T-cell (primary cell): ENCODE data around the gene LDB2. TPM values are rescaled to one million over a fixed set of nuclear protein-coding genes. Genes with fewer than 3 reads are reported as not detected.

ENCODE experiments used
- ATAC-seq, 4 experiments: fragments of 200-7000 bp in 3 of 4; fragments of 150-1000 bp in 1 of 4; cut with Tn5 transposase; replicated peaks in 1 of 4; 1 replicate in 3 of 4; 2 replicates in 1 of 4; pipeline ENCODE4 v1.10.0; 2021; ENCODE audit warnings: moderate library complexity in 3 of 4, mild to moderate bottlenecking in 2 of 4, moderate number of reproducible peaks in 1 of 4
- CTCF ChIA-PET, 2 donors: fragments of 300-600 bp; sonication (Branson Sonifier 250); formaldehyde crosslinking; loops; one replicate each; lab custom pipeline; 2022; ENCODE audit warnings: antibody characterized with exemption in 2 of 2; lab: Charles Lee
- POLR2A ChIA-PET, 2 donors: fragments of 300-600 bp; sonication (Branson Sonifier 250); formaldehyde crosslinking; loops; one replicate each; lab custom pipeline; 2022; ENCODE audit warnings: antibody characterized with exemption in 2 of 2; lab: Charles Lee
- DNase-seq, 35 experiments: peaks; one replicate each; pipeline versions ENCODE4 v3.0.0 to v3.0.0-alpha.2; 2013 to 2023
- H3K27ac ChIP-seq: one replicate; pipeline ENCODE4 v1.5.1; 2013; ENCODE audit warnings: low read length
- H3K27me3 ChIP-seq, 2 experiments: replicated peaks in 1 of 2; 1 replicate in 1 of 2; 2 replicates in 1 of 2; pipeline versions ENCODE4 v1.6.1 to v1.7.0; 2013; ENCODE audit warnings: low read length in 1 of 2, mixed read lengths in 1 of 2; ENCODE audit not compliant: control insufficient read depth in 2 of 2, insufficient read depth in 2 of 2; ENCODE audit errors: extremely low read depth in 1 of 2
- H3K36me3 ChIP-seq, 2 donors: 1 replicate in 1 of 2; 2 replicates in 1 of 2; pipeline versions ENCODE4 v1.6.1 to v1.7.0; 2013; ENCODE audit warnings: low read length in 1 of 2; ENCODE audit not compliant: control insufficient read depth in 2 of 2, insufficient read depth in 1 of 2; ENCODE audit errors: extremely low read depth in 1 of 2
- H3K4me1 ChIP-seq, 2 experiments: 1 replicate in 1 of 2; 2 replicates in 1 of 2; pipeline versions ENCODE4 v1.6.1 to v1.7.0; 2013; ENCODE audit warnings: low read length in 2 of 2, mixed read lengths in 1 of 2; ENCODE audit not compliant: insufficient read depth in 2 of 2, control insufficient read depth in 1 of 2; ENCODE audit errors: extremely low read depth in 1 of 2
- H3K4me3 ChIP-seq, 2 donors: 1 replicate in 1 of 2; 2 replicates in 1 of 2; pipeline versions ENCODE4 v1.5.1 to v1.7.0; 2013; ENCODE audit warnings: mild to moderate bottlenecking in 2 of 2, low read length in 1 of 2, moderate library complexity in 1 of 2; ENCODE audit not compliant: control insufficient read depth in 1 of 2; ENCODE audit errors: extremely low read depth in 1 of 2
- H3K9me3 ChIP-seq: 2 replicates; pipeline ENCODE4 v1.7.0; 2013
- H3K27ac Mint-ChIP-seq, 2 donors: one replicate each; pipeline ENCODE4 v1.8.0; 2020 to 2021; ENCODE audit warnings: mild to moderate bottlenecking in 2 of 2, mixed read lengths in 2 of 2
- H3K27me3 Mint-ChIP-seq, 2 donors: one replicate each; pipeline ENCODE4 v1.8.0; 2021 to 2022; ENCODE audit warnings: mixed read lengths in 2 of 2
- H3K36me3 Mint-ChIP-seq: one replicate; pipeline ENCODE4 v1.8.0; 2021; ENCODE audit warnings: mixed read lengths
- H3K4me1 Mint-ChIP-seq, 3 donors: one replicate each; pipeline ENCODE4 v1.8.0; 2020 to 2022; ENCODE audit warnings: mixed read lengths in 3 of 3, mild to moderate bottlenecking in 1 of 3
- H3K4me3 Mint-ChIP-seq, 3 donors: one replicate each; pipeline ENCODE4 v1.8.0; 2020 to 2022; ENCODE audit warnings: mild to moderate bottlenecking in 3 of 3, mixed read lengths in 3 of 3, moderate library complexity in 3 of 3
- H3K9me3 Mint-ChIP-seq, 3 donors: one replicate each; pipeline ENCODE4 v1.8.0; 2020 to 2022; ENCODE audit warnings: mixed read lengths in 3 of 3
- WGBS: methylation state at CpG from one replicate; pipeline ENCODE4 v1.1.5; 2013; ENCODE audit warnings: missing lambda C conversion rate; ENCODE audit not compliant: insufficient coverage; 5-methylcytosine and 5-hydroxymethylcytosine counted together
- total RNA-seq, 35 experiments: library from RNA in 6 of 35; stranded (reverse) in 6 of 35; fragments of 120-200 nt in 1 of 35; gene quantifications; one replicate each; pipeline versions ENCODE4 v1.2.1 to v1.2.4 and lab custom pipeline; 2013 to 2026

Gene LDB2
- total RNA-seq, 5 donors from 2014 or later (not counting 1 experiment from before 2014, with no cell fraction given): 0.15 to 0.82 (median 0.39) TPM; not detected in 2

GRCh38 chr4:16908377-16909021 lies 10.1 kb upstream of the LDB2 start:
- Histone ChIP-seq H3K4me3 (no peak overlapping the region), H3K27me3 (peaks cover 0 to 3% of the 10 kb centered on the region in 2 experiments), H3K4me1 (no peaks in the 10 kb centered on the region), H3K9me3 (no peaks in the 10 kb centered on the region), H3K36me3 (no peaks in the 10 kb centered on the region), H3K27ac (no peak overlapping the region)
- no peak for ATAC-seq
- H3K36me3 Mint-ChIP-seq: no peaks in the 10 kb centered on the region
- H3K4me3 Mint-ChIP-seq: no peak overlapping the region
- no peak for DNase-seq
- no peaks in the 10 kb centered on the region for H3K9me3 Mint-ChIP-seq
- POLR2A ChIA-PET: no interaction called here
- peaks cover 0 to 3% of the 10 kb centered on the region in 2 donors for H3K27me3 Mint-ChIP-seq
- no peak overlapping the region for H3K27ac Mint-ChIP-seq
- no CpG with 5 or more reads among the region's 6 CpGs for WGBS
- H3K4me1 Mint-ChIP-seq: no peaks in the 10 kb centered on the region
- CTCF ChIA-PET: no interaction called here

GRCh38 chr4:16900325-16900724 lies 1.9 kb upstream of the LDB2 start:
- H3K36me3 Mint-ChIP-seq: no peaks in the 10 kb centered on the region
- H3K27ac Mint-ChIP-seq: no peak overlapping the region
- ATAC-seq (no peak), DNase-seq (no peak)
- H3K4me1 Mint-ChIP-seq: peaks cover 2 to 6% (median 4%) of the 10 kb centered on the region in 3 donors
- 100% methylated on average over 1 of the region's 2 CpGs for WGBS
- no peak overlapping the region for H3K4me3 Mint-ChIP-seq
- no peak overlapping the region for H3K27ac ChIP-seq
- H3K9me3 ChIP-seq: no peaks in the 10 kb centered on the region
- H3K4me3 ChIP-seq: no peak overlapping the region
- H3K27me3 ChIP-seq: no peaks in the 10 kb centered on the region
- peaks cover 0 to 11% of the 10 kb centered on the region in 2 donors for H3K27me3 Mint-ChIP-seq
- no peaks in the 10 kb centered on the region for H3K36me3 ChIP-seq
- ChIA-PET CTCF (no interaction called here), POLR2A (no interaction called here)
- peaks cover 0 to 18% of the 10 kb centered on the region in 2 experiments for H3K4me1 ChIP-seq
- no peaks in the 10 kb centered on the region for H3K9me3 Mint-ChIP-seq

- Histone ChIP-seq H3K27ac (no peak overlapping the region), H3K27me3 (no peaks in the 10 kb centered on the region), H3K9me3 (no peaks in the 10 kb centered on the region), H3K4me1 (peaks cover 0 to 36% of the 10 kb centered on the region in 2 experiments), H3K36me3 (no peaks in the 10 kb centered on the region), H3K4me3 (peak overlapping the region in 1 of 2 donors; percentile 45)
- H3K9me3 Mint-ChIP-seq: no peaks in the 10 kb centered on the region
- ChIA-PET CTCF (no interaction called here), POLR2A (no interaction called here)
- peaks cover 0 to 11% of the 10 kb centered on the region in 2 donors for H3K27me3 Mint-ChIP-seq
- H3K27ac Mint-ChIP-seq: no peak overlapping the region
- WGBS: 89% methylated on average over 3 of the region's 7 CpGs
- no peaks in the 10 kb centered on the region for H3K36me3 Mint-ChIP-seq
- ATAC-seq (no peak), DNase-seq (no peak)
- H3K4me3 Mint-ChIP-seq: no peak overlapping the region
- peaks cover 20 to 27% (median 23%) of the 10 kb centered on the region in 3 donors for H3K4me1 Mint-ChIP-seq
These were observed 1.3 kb downstream of the LDB2 start for GRCh38 chr4:16896881-16897750.

- WGBS: no CpG with 5 or more reads among the region's 1 CpG
- H3K27ac ChIP-seq: no peak overlapping the region
- POLR2A ChIA-PET: no interaction called here
- Mint-ChIP-seq H3K27me3 (peaks cover 0 to 8% of the 10 kb centered on the region in 2 donors), H3K9me3 (no peaks in the 10 kb centered on the region), H3K4me3 (no peak overlapping the region), H3K4me1 (peaks cover 40 to 49% (median 42%) of the 10 kb centered on the region in 3 donors), H3K27ac (no peak overlapping the region), H3K36me3 (no peaks in the 10 kb centered on the region)
- H3K4me3 ChIP-seq: no peak overlapping the region
- H3K36me3 ChIP-seq: no peaks in the 10 kb centered on the region
- DNase-seq: no peak
- CTCF ChIA-PET: interaction anchor here in 1 of 2 donors (2.1 kb wide), 1 partner anchor 22 kb away, joined by 5 read pairs; no protein-coding TSS in a partner anchor
- ATAC-seq: no peak
- H3K9me3 ChIP-seq: no peaks in the 10 kb centered on the region
- peaks cover 13 to 59% of the 10 kb centered on the region in 2 experiments for H3K4me1 ChIP-seq
- no peaks in the 10 kb centered on the region for H3K27me3 ChIP-seq
These were observed 4.0 kb downstream of the LDB2 start for GRCh38 chr4:16894406-16894805.

- Histone ChIP-seq H3K4me3 (no peak overlapping the region), H3K4me1 (peaks cover 13 to 67% of the 10 kb centered on the region in 2 experiments), H3K36me3 (no peaks in the 10 kb centered on the region), H3K9me3 (no peaks in the 10 kb centered on the region), H3K27me3 (no peaks in the 10 kb centered on the region), H3K27ac (no peak overlapping the region)
- H3K4me1 Mint-ChIP-seq: peaks cover 44 to 52% (median 46%) of the 10 kb centered on the region in 3 donors
- ChIA-PET CTCF (interaction anchor here in 1 of 2 donors (2.1 kb wide), 1 partner anchor 23 kb away, joined by 5 read pairs; no protein-coding TSS in a partner anchor), POLR2A (interaction anchor here in 1 of 2 donors (0.6 kb wide), 1 partner anchor 15 kb away, joined by 12 read pairs; no protein-coding TSS in a partner anchor)
- WGBS: no CpG with 5 or more reads among the region's 2 CpGs
- no peak for ATAC-seq
- H3K36me3 Mint-ChIP-seq: no peaks in the 10 kb centered on the region
- no peaks in the 10 kb centered on the region for H3K9me3 Mint-ChIP-seq
- DNase-seq: no peak
- H3K27ac Mint-ChIP-seq: peak overlapping the region; percentile 56 to 57
- H3K4me3 Mint-ChIP-seq: peak overlapping the region in 2 of 3 donors; percentile 4 to 50
- peaks cover 0 to 4% of the 10 kb centered on the region in 2 donors for H3K27me3 Mint-ChIP-seq
These were observed 5.2 kb downstream of the LDB2 start for GRCh38 chr4:16893141-16893651.

- Histone ChIP-seq H3K9me3 (no peaks in the 10 kb centered on the region), H3K27me3 (no peaks in the 10 kb centered on the region), H3K27ac (no peak overlapping the region), H3K4me1 (peaks cover 18 to 48% of the 10 kb centered on the region in 2 experiments), H3K36me3 (no peaks in the 10 kb centered on the region), H3K4me3 (no peak overlapping the region)
- Mint-ChIP-seq H3K4me1 (peaks cover 41 to 50% (median 44%) of the 10 kb centered on the region in 3 donors), H3K9me3 (no peaks in the 10 kb centered on the region), H3K36me3 (no peaks in the 10 kb centered on the region), H3K27me3 (no peaks in the 10 kb centered on the region), H3K4me3 (peak overlapping the region in 1 of 3 donors; percentile 71), H3K27ac (no peak overlapping the region)
- ChIA-PET CTCF (no interaction called here), POLR2A (interaction anchor here in 1 of 2 donors (0.6 kb wide), 1 partner anchor 1043 kb away, joined by 8 read pairs; no protein-coding TSS in a partner anchor)
- ATAC-seq: peak in 3 of 4 experiments; percentile 52 to 69 (median 66)
- WGBS: no CpG with 5 or more reads among the region's 2 CpGs
- peak in 3 of 35 experiments; percentile 0 to 29 (median 6) for DNase-seq
These were observed 7.8 kb downstream of the LDB2 start for GRCh38 chr4:16890651-16891050.
